Esophagus muscularis mucosa (tissue), 3 donors: ENCODE data around the gene ABHD8.

Source experiments
- CTCF ChIP-seq, 3 experiments: fragments of 200-600 bp in 2 of 3; fragments of 450-650 bp in 1 of 3; sonication (generic) in 2 of 3; IDR thresholded peaks; one replicate each; pipeline ENCODE4 v1.5.1; 2017 to 2019; ENCODE audit warnings: antibody characterized with exemption in 3 of 3, mild to moderate bottlenecking in 2 of 3, moderate library complexity in 1 of 3
- POLR2A ChIP-seq: fragments of 450-650 bp; IDR thresholded peaks from one replicate; pipeline ENCODE4 v1.6.1; 2017; ENCODE audit warnings: antibody characterized with exemption, moderate library complexity, mild to moderate bottlenecking, low read depth

DNA sequence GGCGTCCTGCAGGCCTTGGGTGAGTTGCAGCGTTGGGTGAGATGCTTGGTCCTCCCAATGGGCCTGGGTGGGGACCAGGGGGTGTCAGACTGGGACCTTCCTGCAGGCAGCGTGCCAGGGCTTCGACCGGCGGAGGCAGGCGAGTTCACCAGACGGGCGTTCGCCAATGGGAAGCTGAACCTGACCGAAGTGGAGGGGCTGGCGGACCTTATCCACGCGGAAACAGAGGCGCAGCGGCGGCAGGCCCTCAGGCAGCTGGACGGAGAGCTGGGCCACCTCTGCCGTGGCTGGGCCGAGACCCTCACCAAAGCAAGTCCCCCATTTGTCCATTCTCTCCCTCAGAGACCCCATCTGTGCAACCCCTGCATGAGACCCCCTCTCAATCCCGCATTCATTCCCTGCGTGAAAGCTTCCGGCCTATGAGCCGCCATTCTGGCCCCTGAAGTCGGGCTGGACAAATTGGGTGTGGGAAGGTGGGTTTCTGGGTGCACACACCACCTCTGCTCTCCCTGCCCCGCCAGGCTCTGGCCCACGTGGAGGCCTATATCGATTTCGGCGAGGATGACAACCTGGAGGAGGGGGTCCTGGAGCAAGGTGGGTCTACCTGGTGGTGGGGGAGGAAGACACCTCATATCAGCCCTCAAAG is 35.3 kb upstream of the ABHD8 start:
- TF ChIP-seq CTCF (IDR thresholded peaks at IDR 0.05) = no peak
- no peak for TF ChIP-seq POLR2A
